ENCODE data around the gene SCN5A.

- TF ChIP-seq CTCF (conservative IDR thresholded peaks at IDR 0.05; ENCODE audit: low read depth, low read length) (no peak), USF2 (IDR thresholded peaks at IDR 0.05; ENCODE audit: low read depth, low read length) (no peak), CEBPB (IDR thresholded peaks at IDR 0.05; ENCODE audit: low read depth, low read length) (no peak), SMC3 (IDR thresholded peaks at IDR 0.05; ENCODE audit: low read depth, low read length) (no peak), POLR2A (IDR thresholded peaks at IDR 0.05; ENCODE audit: low read depth, low read length) (no peak), BHLHE40 (IDR thresholded peaks at IDR 0.05; ENCODE audit: low read depth, low read length) (no peak), RAD21 (IDR thresholded peaks at IDR 0.05; ENCODE audit: low read length) (no peak), MAFK (IDR thresholded peaks at IDR 0.05; ENCODE audit: low read depth, low read length) (no peak), MAZ (IDR thresholded peaks at IDR 0.05; ENCODE audit: borderline replicate concordance, low read depth, low read length) (no peak), MXI1 (IDR thresholded peaks at IDR 0.05; ENCODE audit: borderline replicate concordance, low read depth, low read length) (no peak), NFE2L2 (IDR thresholded peaks at IDR 0.05; ENCODE audit: low read depth, low read length) (no peak), RFX5 (IDR thresholded peaks at IDR 0.05; ENCODE audit: low read depth, low read length) (no peak), CHD1 (IDR thresholded peaks at IDR 0.05; ENCODE audit: low read depth, low read length) (no peak), ELK1 (IDR thresholded peaks at IDR 0.05; ENCODE audit: borderline replicate concordance, low read depth, low read length) (no peak)
These were observed 40.5 kb downstream of the SCN5A start for GRCh38 chr3:38608961-38609360.

All from IMR-90 (cell line).